GM20000 (cell line): ENCODE measurements around the gene HMX2.

Experiments
- DNase-seq: peaks from one replicate; pipeline ENCODE4 v3.0.0; 2012; ENCODE audit warnings: low spot score
- CTCF ChIP-seq: IDR thresholded peaks from 2 replicates; pipeline ENCODE4 v1.5.1; 2012; ENCODE audit warnings: mild to moderate bottlenecking, control low read depth; ENCODE audit errors: extremely low read depth, missing control alignments

HMX2 gene

GRCh38 chr10:123134915-123135414 is 13.0 kb upstream of the HMX2 start:
- TF ChIP-seq CTCF = no peak
- peak; percentile 68 for DNase-seq

GRCh38 chr10:123135415-123136141 is 12.4 kb upstream of the HMX2 start, which contains the start of gene HMX3:
HMX3 (plus strand) TSS chr10:123135970; CDS start chr10:123136051, 81 bp downstream.
- peak; percentile 88 for DNase-seq
- TF ChIP-seq CTCF = no peak

- TF ChIP-seq CTCF = no peak
Measured at GRCh38 chr10:123136221-123136805, 11.6 kb upstream of the HMX2 start.

GRCh38 chr10:123136806-123137642 is 10.9 kb upstream of the HMX2 start:
- no peak for TF ChIP-seq CTCF
- peak; percentile 72 for DNase-seq

More at GRCh38 chr10:123136221-123136805, 11.6 kb upstream of the HMX2 start:
- DNase-seq = peak; percentile 60

- no peak for DNase-seq
- TF ChIP-seq CTCF = no peak
Measured at GRCh38 chr10:123139165-123139520, 8.8 kb upstream of the HMX2 start.

- no peak for TF ChIP-seq CTCF
- DNase-seq = peak; percentile 39
Measured at GRCh38 chr10:123139521-123140163, 8.3 kb upstream of the HMX2 start.
